ENCODE data around the gene THY1.

DNA sequence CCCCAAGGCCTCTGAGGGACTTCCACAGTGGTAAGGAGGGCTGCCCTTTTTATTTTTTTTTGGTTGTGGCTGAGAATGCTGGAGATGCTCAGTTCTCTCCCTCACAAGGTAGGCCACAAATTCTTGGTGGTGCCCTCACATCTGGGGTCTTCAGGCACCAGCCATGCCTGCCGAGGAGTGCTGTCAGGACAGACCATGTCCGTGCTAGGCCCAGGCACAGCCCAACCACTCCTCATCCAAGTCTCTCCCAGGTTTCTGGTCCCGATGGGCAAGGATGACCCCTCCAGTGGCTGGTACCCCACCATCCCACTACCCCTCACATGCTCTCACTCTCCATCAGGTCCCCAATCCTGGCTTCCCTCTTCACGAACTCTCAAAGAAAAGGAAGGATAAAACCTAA is 4.2 kb downstream of the THY1 start:
- TF ChIP-seq, protein P1, sequence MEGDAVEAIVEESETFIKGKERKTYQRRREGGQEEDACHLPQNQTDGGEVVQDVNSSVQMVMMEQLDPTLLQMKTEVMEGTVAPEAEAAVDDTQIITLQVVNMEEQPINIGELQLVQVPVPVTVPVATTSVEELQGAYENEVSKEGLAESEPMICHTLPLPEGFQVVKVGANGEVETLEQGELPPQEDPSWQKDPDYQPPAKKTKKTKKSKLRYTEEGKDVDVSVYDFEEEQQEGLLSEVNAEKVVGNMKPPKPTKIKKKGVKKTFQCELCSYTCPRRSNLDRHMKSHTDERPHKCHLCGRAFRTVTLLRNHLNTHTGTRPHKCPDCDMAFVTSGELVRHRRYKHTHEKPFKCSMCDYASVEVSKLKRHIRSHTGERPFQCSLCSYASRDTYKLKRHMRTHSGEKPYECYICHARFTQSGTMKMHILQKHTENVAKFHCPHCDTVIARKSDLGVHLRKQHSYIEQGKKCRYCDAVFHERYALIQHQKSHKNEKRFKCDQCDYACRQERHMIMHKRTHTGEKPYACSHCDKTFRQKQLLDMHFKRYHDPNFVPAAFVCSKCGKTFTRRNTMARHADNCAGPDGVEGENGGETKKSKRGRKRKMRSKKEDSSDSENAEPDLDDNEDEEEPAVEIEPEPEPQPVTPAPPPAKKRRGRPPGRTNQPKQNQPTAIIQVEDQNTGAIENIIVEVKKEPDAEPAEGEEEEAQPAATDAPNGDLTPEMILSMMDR (optimal IDR thresholded peaks at IDR 0.05 in 1 of 3, IDR thresholded peaks at IDR 0.05 in 1 of 3, conservative IDR thresholded peaks at IDR 0.05 in 1 of 3; ENCODE audit: extremely low read depth in 1 of 3, insufficient read depth in 2 of 3, low read length in 3 of 3): no peak
- TF ChIP-seq EZH2 (IDR thresholded peaks at IDR 0.05; ENCODE audit: low read length): no peak

Data from keratinocyte (primary cell).